ENCODE measurements around the gene BSPRY.

- no peak for TF ChIP-seq CTCF (IDR thresholded peaks at IDR 0.05; ENCODE audit: insufficient read depth, low read length, poor library complexity, severe bottlenecking)
- no peak for TF ChIP-seq EZH2phosphoT487 (conservative IDR thresholded peaks at IDR 0.05; ENCODE audit: low read length)
Observed at GRCh38 chr9:113299800-113300292, 49.5 kb upstream of the BSPRY start.

Measured in SU-DHL-6 (cell line).